GM19455 (cell line): ENCODE data around the gene DMRTC2.
"Not testable (repeated sequence)": the region's sequence is repeated elsewhere in the genome, so short reads cannot be mapped to it uniquely, and the experiment has no call there.

ENCODE experiments used
- ATAC-seq: cut with Tn5 transposase; IDR thresholded peaks from one replicate; pipeline ENCODE4 v1.9.1; 2021; ENCODE audit not compliant: unreplicated experiment

Gene DMRTC2

GRCh38 chr19:41869374-41869955 lies 24.6 kb downstream of the DMRTC2 start:
- ATAC-seq: no peak

GRCh38 chr19:41870401-41870873 lies 25.6 kb downstream of the DMRTC2 start:
- ATAC-seq: no peak

GRCh38 chr19:41871573-41872383 lies 26.9 kb downstream of the DMRTC2 start:
- no peak for ATAC-seq

- ATAC-seq: no peak
Observed at GRCh38 chr19:41872384-41872774, 27.5 kb downstream of the DMRTC2 start.

- no peak for ATAC-seq
Observed at GRCh38 chr19:41872775-41873647, 28.2 kb downstream of the DMRTC2 start.

- ATAC-seq: not testable (repeated sequence)
Observed at GRCh38 chr19:41875973-41876372, 31.1 kb downstream of the DMRTC2 start.

- no peak for ATAC-seq
Observed at GRCh38 chr19:41876847-41877832, 32.3 kb downstream of the DMRTC2 start, which contains the start of gene CD79A. Gene CD79A (plus strand): TSS chr19:41877279. CDS start chr19:41877305, 26 bp downstream.

- ATAC-seq: no peak
Observed at GRCh38 chr19:41877916-41878905, 33.4 kb downstream of the DMRTC2 start.

GRCh38 chr19:41879080-41879479 lies 34.2 kb downstream of the DMRTC2 start:
- no peak for ATAC-seq

GRCh38 chr19:41879670-41880328 lies 35.0 kb downstream of the DMRTC2 start:
- no peak for ATAC-seq

GRCh38 chr19:41880329-41880708 lies 35.5 kb downstream of the DMRTC2 start:
- no peak for ATAC-seq

- ATAC-seq: no peak
Observed at GRCh38 chr19:41882568-41883462, 38.0 kb downstream of the DMRTC2 start, which contains the start of gene ARHGEF1. Gene ARHGEF1 (plus strand): TSS chr19:41883184. CDS start chr19:41888083, 4,899 bp downstream.

- no peak for ATAC-seq
Observed at GRCh38 chr19:41883463-41883820, 38.6 kb downstream of the DMRTC2 start.

- ATAC-seq: peak; percentile 62
Observed at GRCh38 chr19:41883821-41884733, 39.2 kb downstream of the DMRTC2 start.

- ATAC-seq: no peak
Observed at GRCh38 chr19:41886761-41887710, 42.2 kb downstream of the DMRTC2 start.
